HG02852 (cell line): Measurements from ENCODE around the gene SLC5A5.
"Not testable (repeated sequence)": the region's sequence is repeated elsewhere in the genome, so short reads cannot be mapped to it uniquely, and the experiment has no call there.

Source experiments
- ATAC-seq: cut with Tn5 transposase; IDR thresholded peaks from one replicate; pipeline ENCODE4 v1.9.1; 2021; ENCODE audit warnings: mild to moderate bottlenecking, moderate library complexity; ENCODE audit not compliant: unreplicated experiment

The SLC5A5 gene

GRCh38 chr19:17871032-17871877, 490 bp upstream of the SLC5A5 start:
- ATAC-seq = no peak

GRCh38 chr19:17872251-17873001, 681 bp downstream of the SLC5A5 start:
- ATAC-seq = no peak

- ATAC-seq = no peak
Observed at GRCh38 chr19:17873786-17874757, 2.3 kb downstream of the SLC5A5 start.

GRCh38 chr19:17874758-17875135, 3.0 kb downstream of the SLC5A5 start:
- ATAC-seq = no peak

GRCh38 chr19:17877696-17878095, 6.0 kb downstream of the SLC5A5 start:
- no peak for ATAC-seq

GRCh38 chr19:17879466-17879865, 7.7 kb downstream of the SLC5A5 start:
- no peak for ATAC-seq

GRCh38 chr19:17881701-17882100, 10.0 kb downstream of the SLC5A5 start:
- ATAC-seq = no peak

GRCh38 chr19:17883627-17884410, 12.1 kb downstream of the SLC5A5 start:
- ATAC-seq = no peak

GRCh38 chr19:17886515-17886914, 14.8 kb downstream of the SLC5A5 start:
- ATAC-seq = no peak

- ATAC-seq = not testable (repeated sequence)
Observed at GRCh38 chr19:17887221-17887620, 15.5 kb downstream of the SLC5A5 start.

- ATAC-seq = no peak
Observed at GRCh38 chr19:17888260-17888659, 16.5 kb downstream of the SLC5A5 start.

- ATAC-seq = no peak
Observed at GRCh38 chr19:17889609-17890214, 18.0 kb downstream of the SLC5A5 start.

GRCh38 chr19:17893766-17894165, 22.0 kb downstream of the SLC5A5 start:
- no peak for ATAC-seq

GRCh38 chr19:17902701-17903100, 31.0 kb downstream of the SLC5A5 start:
- no peak for ATAC-seq

GRCh38 chr19:17908244-17908643, 36.5 kb downstream of the SLC5A5 start:
- ATAC-seq = no peak

- ATAC-seq = no peak
Observed at GRCh38 chr19:17909003-17909732, 37.4 kb downstream of the SLC5A5 start.

- ATAC-seq = no peak
Observed at GRCh38 chr19:17910791-17911360, 39.1 kb downstream of the SLC5A5 start.

GRCh38 chr19:17915940-17916593, 44.3 kb downstream of the SLC5A5 start:
- no peak for ATAC-seq
